ENCODE results near the gene SLC20A1. TPM values are rescaled to one million over a fixed set of nuclear protein-coding genes. Genes with fewer than 3 reads are reported as not detected.

The SLC20A1 gene
- total RNA-seq, 1 donor from 2014 or later: 96.7 TPM

GRCh38 chr2:112686348-112687217, 40.8 kb downstream of the SLC20A1 start:
- no peak overlapping the region for H2AFZ ChIP-seq (ENCODE audit: low read depth, low read length)
- no peak for FAIRE-seq

GRCh38 chr2:112687522-112687921, 41.8 kb downstream of the SLC20A1 start:
- DNase-seq (ENCODE audit: low read depth) (no peak), FAIRE-seq (no peak)
- Histone ChIP-seq H3K36me3 (ENCODE audit: insufficient read depth, low read length) (no peaks in the 10 kb centered on the region), H3K9ac (ENCODE audit: low read length) (no peak overlapping the region), H3K9me3 (ENCODE audit: insufficient read depth, low read depth, low read length) (no peaks in the 10 kb centered on the region), H3K4me2 (ENCODE audit: low read length) (no peak overlapping the region), H3K4me3 (ENCODE audit: insufficient read depth, low read depth, low read length) (no peak overlapping the region), H2AFZ (ENCODE audit: low read depth, low read length) (no peak overlapping the region), H3K79me2 (ENCODE audit: insufficient read depth, low read length) (no peaks in the 10 kb centered on the region), H3K27me3 (ENCODE audit: insufficient read depth, low read length) (no peaks in the 10 kb centered on the region), H3K27ac (ENCODE audit: low read depth, low read length) (no peak overlapping the region), H4K20me1 (ENCODE audit: insufficient read depth, low read length) (no peaks in the 10 kb centered on the region), H3K4me1 (ENCODE audit: insufficient read depth, low read length) (peaks cover 13% of the 10 kb centered on the region)
- H3K4me1 Mint-ChIP-seq (ENCODE audit: low read depth, unreplicated experiment): peaks cover 13% of the 10 kb centered on the region
- no peak overlapping the region for H3K4me3 Mint-ChIP-seq (ENCODE audit: unreplicated experiment)
- TF ChIP-seq CTCF (IDR thresholded peaks at IDR 0.05; ENCODE audit: insufficient read depth, low read depth, low read length) (no peak), EZH2 (IDR thresholded peaks at IDR 0.05; ENCODE audit: insufficient read depth, low read length) (no peak)
- no peak overlapping the region for H3K27ac Mint-ChIP-seq (ENCODE audit: unreplicated experiment)
- H3K36me3 Mint-ChIP-seq (ENCODE audit: low read depth, unreplicated experiment): no peaks in the 10 kb centered on the region
- H3K9me3 Mint-ChIP-seq (ENCODE audit: unreplicated experiment): no peaks in the 10 kb centered on the region
- peaks cover 19% of the 10 kb centered on the region for H3K27me3 Mint-ChIP-seq (ENCODE audit: low read depth, unreplicated experiment)

More at GRCh38 chr2:112686348-112687217, 40.8 kb downstream of the SLC20A1 start:
- no peaks in the 10 kb centered on the region for H3K79me2 ChIP-seq (ENCODE audit: insufficient read depth, low read length)
- Mint-ChIP-seq H3K4me3 (ENCODE audit: unreplicated experiment) (no peak overlapping the region), H3K9me3 (ENCODE audit: unreplicated experiment) (no peaks in the 10 kb centered on the region), H3K27me3 (ENCODE audit: low read depth, unreplicated experiment) (peaks cover 27% of the 10 kb centered on the region), H3K27ac (ENCODE audit: unreplicated experiment) (no peak overlapping the region), H3K36me3 (ENCODE audit: low read depth, unreplicated experiment) (no peaks in the 10 kb centered on the region), H3K4me1 (ENCODE audit: low read depth, unreplicated experiment) (peaks cover 5% of the 10 kb centered on the region)
- no peak overlapping the region for H3K4me3 ChIP-seq (ENCODE audit: insufficient read depth, low read depth, low read length)
- H4K20me1 ChIP-seq (ENCODE audit: insufficient read depth, low read length): no peaks in the 10 kb centered on the region
- no peak overlapping the region for H3K4me2 ChIP-seq (ENCODE audit: low read length)
- H3K36me3 ChIP-seq (ENCODE audit: insufficient read depth, low read length): no peaks in the 10 kb centered on the region
- H3K9me3 ChIP-seq (ENCODE audit: insufficient read depth, low read depth, low read length): no peaks in the 10 kb centered on the region
- DNase-seq (ENCODE audit: low read depth): no peak
- peaks cover 6% of the 10 kb centered on the region for H3K4me1 ChIP-seq (ENCODE audit: insufficient read depth, low read length)
- no peak overlapping the region for H3K27ac ChIP-seq (ENCODE audit: low read depth, low read length)
- no peaks in the 10 kb centered on the region for H3K27me3 ChIP-seq (ENCODE audit: insufficient read depth, low read length)
- no peak overlapping the region for H3K9ac ChIP-seq (ENCODE audit: low read length)
- no peak for TF ChIP-seq EZH2 (IDR thresholded peaks at IDR 0.05; ENCODE audit: insufficient read depth, low read length)
- TF ChIP-seq CTCF (IDR thresholded peaks at IDR 0.05; ENCODE audit: insufficient read depth, low read depth, low read length): no peak

Data from astrocyte (in vitro differentiated cells and primary cell).